MCF 10A (cell line): ENCODE measurements around the gene UBE2E1. TPM values are rescaled to one million over a fixed set of nuclear protein-coding genes. Genes with fewer than 3 reads are reported as not detected.

Source experiments
- BruUV-seq: library from RNA; stranded (reverse); fragments of 400-500 nt; replicated peaks from 2 replicates; lab custom pipeline; 2021; lab: Mats Ljungman, UMichigan
- CTCF ChIA-PET: fragments of 300-600 bp; sonication (Branson Sonifier 250); formaldehyde crosslinking; extraction: SDS; loops from one replicate; lab custom pipeline; 2021; ENCODE audit warnings: antibody characterized with exemption, inconsistent platforms; lab: Yijun Ruan, JAX
- POLR2A ChIA-PET: fragments of 300-600, 350-650 bp; sonication (Branson Sonifier 250); formaldehyde crosslinking; extraction: SDS; loops from one replicate; lab custom pipeline; 2020; ENCODE audit warnings: antibody characterized with exemption, inconsistent platforms; lab: Yijun Ruan, JAX
- DNase-seq: peaks from one replicate; pipeline ENCODE4 v3.0.0-alpha.2; 2018; ENCODE audit not compliant: unreplicated experiment
- H3K27ac Mint-ChIP-seq: one replicate; pipeline ENCODE4 v1.8.0; 2022; ENCODE audit warnings: mild to moderate bottlenecking, low read depth, mixed read lengths; ENCODE audit not compliant: unreplicated experiment
- H3K27me3 Mint-ChIP-seq: one replicate; pipeline ENCODE4 v1.8.0; 2022; ENCODE audit warnings: mixed read lengths; ENCODE audit not compliant: insufficient read depth, unreplicated experiment
- H3K36me3 Mint-ChIP-seq: one replicate; pipeline ENCODE4 v1.8.0; 2022; ENCODE audit warnings: mild to moderate bottlenecking, moderate library complexity, mixed read lengths; ENCODE audit not compliant: insufficient read depth, unreplicated experiment
- H3K4me1 Mint-ChIP-seq: one replicate; pipeline ENCODE4 v1.8.0; 2022; ENCODE audit warnings: mixed read lengths; ENCODE audit not compliant: insufficient read depth, unreplicated experiment
- H3K4me3 Mint-ChIP-seq: one replicate; pipeline ENCODE4 v1.8.0; 2022; ENCODE audit warnings: mild to moderate bottlenecking, moderate library complexity, mixed read lengths; ENCODE audit not compliant: unreplicated experiment
- H3K9me3 Mint-ChIP-seq: one replicate; pipeline ENCODE4 v1.8.0; 2022; ENCODE audit warnings: mixed read lengths; ENCODE audit not compliant: unreplicated experiment
- CTCF ChIP-seq: fragments of 200-600 bp; IDR thresholded peaks from one replicate; pipeline ENCODE4 v1.8.0; 2022; ENCODE audit warnings: antibody characterized with exemption, mild to moderate bottlenecking; ENCODE audit not compliant: unreplicated experiment
- intact Hi-C: fragments of 100-400 bp; cut with micrococcal nuclease; formaldehyde crosslinking; loops from 2 replicates; pipeline ENCODE4 v1.14.1; 2022
- total RNA-seq: library from RNA; stranded (reverse); gene quantifications from 2 replicates; pipeline ENCODE4 v1.2.3, GENCODE V29; 2022

UBE2E1 gene
- total RNA-seq, 1 experiment from 2014 or later: 128 TPM

- Mint-ChIP-seq H3K36me3 (peaks cover 19% of the 10 kb centered on the region), H3K27me3 (no peaks in the 10 kb centered on the region), H3K27ac (peak overlapping the region; percentile 32), H3K9me3 (no peaks in the 10 kb centered on the region), H3K4me1 (peaks cover 51% of the 10 kb centered on the region), H3K4me3 (peak overlapping the region; percentile 92)
- intact Hi-C loops: loop anchor here (10.0 kb wide), 1 partner anchor 844 kb away; no protein-coding TSS in a partner anchor
- no peak for TF ChIP-seq CTCF
- CTCF ChIA-PET: interaction anchor here (0.5 to 1.2 kb wide), 5 partner anchors 62 to 430 kb away, joined by 3 to 6 read pairs (median 3); no protein-coding TSS in a partner anchor
- POLR2A ChIA-PET: interaction anchor here (0.7 to 3.8 kb wide), 6 partner anchors 67 to 606 kb away, joined by 4 to 29 read pairs (median 5); partner anchors contain the start of genes NKIRAS1, RPL15 and UBE2E2
- DNase-seq: no peak
- no TSS peak for BruUV-seq
Measured at GRCh38 chr3:23808525-23808924, 2.8 kb downstream of the UBE2E1 start.

- H3K4me1 Mint-ChIP-seq: peaks cover 51% of the 10 kb centered on the region
- peak overlapping the region; percentile 89 for H3K4me3 Mint-ChIP-seq
- intact Hi-C loops: loop anchor here (10.0 kb wide), 1 partner anchor 844 kb away; no protein-coding TSS in a partner anchor
- BruUV-seq: no TSS peak
- no peaks in the 10 kb centered on the region for H3K9me3 Mint-ChIP-seq
- H3K36me3 Mint-ChIP-seq: peaks cover 27% of the 10 kb centered on the region
- no peak for DNase-seq
- H3K27me3 Mint-ChIP-seq: no peaks in the 10 kb centered on the region
- ChIA-PET CTCF (no interaction called here), POLR2A (interaction anchor here (0.7 to 3.8 kb wide), 3 partner anchors 49 to 607 kb away, joined by 3 to 29 read pairs (median 4); partner anchors contain the start of genes NKIRAS1 and RPL15)
- TF ChIP-seq CTCF: no peak
- H3K27ac Mint-ChIP-seq: peak overlapping the region; percentile 32
Measured at GRCh38 chr3:23809294-23809693, 3.5 kb downstream of the UBE2E1 start.

- peaks cover 27% of the 10 kb centered on the region for H3K36me3 Mint-ChIP-seq
- H3K9me3 Mint-ChIP-seq: no peaks in the 10 kb centered on the region
- no peak for TF ChIP-seq CTCF
- ChIA-PET CTCF (interaction anchor here (0.6 kb wide), 1 partner anchor 84 kb away, joined by 3 read pairs; no protein-coding TSS in a partner anchor), POLR2A (interaction anchor here (0.8 to 3.8 kb wide), 3 partner anchors 98 to 137 kb away, joined by 3 to 29 read pairs (median 3); partner anchors contain the start of genes NKIRAS1 and RPL15)
- H3K4me3 Mint-ChIP-seq: peak overlapping the region; percentile 89
- BruUV-seq: TSS peak; percentile 56
- intact Hi-C loops: loop anchor here (10.0 kb wide), 1 partner anchor 845 kb away; no protein-coding TSS in a partner anchor
- no peaks in the 10 kb centered on the region for H3K27me3 Mint-ChIP-seq
- DNase-seq: no peak
- peak overlapping the region; percentile 97 for H3K27ac Mint-ChIP-seq
- peaks cover 51% of the 10 kb centered on the region for H3K4me1 Mint-ChIP-seq
Measured at GRCh38 chr3:23809840-23810342, 4.1 kb downstream of the UBE2E1 start.
